ENCODE data around the gene RGS3.

RGS3 gene

GRCh38 chr9:113588936-113589335, 125.4 kb downstream of the RGS3 start:
- H3K4me3 ChIP-seq (ENCODE audit: low read depth, low read length) = no peak overlapping the region
- DNase-seq (ENCODE audit: low read depth) = no peak
- no peak for TF ChIP-seq CTCF (IDR thresholded peaks at IDR 0.05; ENCODE audit: low read depth, low read length, missing control alignments)

- TF ChIP-seq CTCF (IDR thresholded peaks at IDR 0.05; ENCODE audit: low read depth, low read length, missing control alignments) = no peak
- H3K4me3 ChIP-seq (ENCODE audit: low read depth, low read length) = no peak overlapping the region
- DNase-seq (ENCODE audit: low read depth) = no peak
These were observed 125.9 kb downstream of the RGS3 start for GRCh38 chr9:113589407-113589806.

- H3K4me3 ChIP-seq (ENCODE audit: low read depth, low read length) = no peak overlapping the region
- no peak for DNase-seq (ENCODE audit: low read depth)
- TF ChIP-seq CTCF (IDR thresholded peaks at IDR 0.05; ENCODE audit: low read depth, low read length, missing control alignments) = peak; percentile 32
These were observed 126.4 kb downstream of the RGS3 start for GRCh38 chr9:113589890-113590289.

GRCh38 chr9:113590389-113590788, 126.9 kb downstream of the RGS3 start:
- TF ChIP-seq CTCF (IDR thresholded peaks at IDR 0.05; ENCODE audit: low read depth, low read length, missing control alignments) = no peak
- H3K4me3 ChIP-seq (ENCODE audit: low read depth, low read length) = no peak overlapping the region
- no peak for DNase-seq (ENCODE audit: low read depth)

- no peak overlapping the region for H3K4me3 ChIP-seq (ENCODE audit: low read depth, low read length)
- peak; percentile 85 for TF ChIP-seq CTCF (IDR thresholded peaks at IDR 0.05; ENCODE audit: low read depth, low read length, missing control alignments)
- no peak for DNase-seq (ENCODE audit: low read depth)
These were observed 127.7 kb downstream of the RGS3 start for GRCh38 chr9:113590991-113591898.

- TF ChIP-seq CTCF (IDR thresholded peaks at IDR 0.05; ENCODE audit: low read depth, low read length, missing control alignments) = no peak
- no peak for DNase-seq (ENCODE audit: low read depth)
- no peak overlapping the region for H3K4me3 ChIP-seq (ENCODE audit: low read depth, low read length)
These were observed 128.5 kb downstream of the RGS3 start for GRCh38 chr9:113591899-113592625.

Data from GM12864 (cell line).